NCI-H446 treated with DMSO at 0.1 percent for 48 hours (cell line): ENCODE measurements around the gene SPTLC2.

Experiments used
- DNase-seq: peaks from one replicate; lab custom pipeline; 2025; lab: John Stamatoyannopoulos, UW

The SPTLC2 gene

DNA sequence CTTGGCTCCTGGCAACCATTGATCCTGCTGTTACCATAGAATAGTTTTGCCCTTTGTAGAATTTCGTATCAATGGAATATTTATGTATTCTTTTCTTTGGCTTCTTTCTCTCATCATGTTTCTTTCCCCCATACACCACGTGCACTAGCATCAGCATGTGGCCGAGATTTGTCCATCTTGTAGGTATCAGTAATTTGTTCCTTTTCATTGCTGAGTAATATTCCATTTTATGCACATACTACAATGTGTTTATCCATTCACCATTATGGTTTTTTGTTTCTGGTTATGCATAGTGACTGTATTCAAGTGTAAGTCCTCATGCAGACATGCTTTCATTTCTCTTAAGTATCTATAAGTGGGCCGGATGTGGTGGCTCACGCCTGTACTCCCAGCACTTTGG is 113.3 kb downstream of the SPTLC2 start:
- DNase-seq, result no peak

DNA sequence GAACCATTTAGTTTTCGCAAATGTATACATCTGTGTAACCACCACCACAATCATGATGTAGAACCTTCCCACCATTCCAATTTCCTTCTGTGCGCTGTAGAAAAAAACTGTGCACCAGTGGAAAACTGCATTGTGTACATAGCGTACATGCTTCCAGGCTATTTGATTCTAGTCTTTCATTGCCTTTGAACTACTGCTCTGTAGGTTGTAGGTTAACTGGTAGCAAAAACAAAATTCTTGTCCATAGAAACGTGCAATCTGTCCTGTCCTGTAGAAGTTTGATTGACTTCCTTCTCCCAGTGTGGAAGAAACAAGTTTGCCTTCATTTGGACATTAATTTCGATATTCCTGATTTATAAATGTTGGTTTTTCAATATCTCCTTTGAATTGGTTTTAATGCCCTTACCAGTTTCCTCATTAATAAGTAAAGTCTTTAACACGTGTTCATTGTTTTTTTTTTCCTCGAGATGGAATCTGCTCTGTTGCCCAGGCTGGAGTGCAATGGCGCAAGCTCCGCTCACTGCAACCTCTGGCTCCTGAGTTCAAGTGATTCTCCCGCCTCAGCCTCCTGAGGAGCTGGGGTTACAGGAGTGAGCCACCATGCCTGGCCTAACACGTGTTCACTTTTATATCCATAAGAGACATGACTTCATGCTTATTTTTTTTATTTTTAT is 114.2 kb downstream of the SPTLC2 start:
- DNase-seq, result no peak

DNA sequence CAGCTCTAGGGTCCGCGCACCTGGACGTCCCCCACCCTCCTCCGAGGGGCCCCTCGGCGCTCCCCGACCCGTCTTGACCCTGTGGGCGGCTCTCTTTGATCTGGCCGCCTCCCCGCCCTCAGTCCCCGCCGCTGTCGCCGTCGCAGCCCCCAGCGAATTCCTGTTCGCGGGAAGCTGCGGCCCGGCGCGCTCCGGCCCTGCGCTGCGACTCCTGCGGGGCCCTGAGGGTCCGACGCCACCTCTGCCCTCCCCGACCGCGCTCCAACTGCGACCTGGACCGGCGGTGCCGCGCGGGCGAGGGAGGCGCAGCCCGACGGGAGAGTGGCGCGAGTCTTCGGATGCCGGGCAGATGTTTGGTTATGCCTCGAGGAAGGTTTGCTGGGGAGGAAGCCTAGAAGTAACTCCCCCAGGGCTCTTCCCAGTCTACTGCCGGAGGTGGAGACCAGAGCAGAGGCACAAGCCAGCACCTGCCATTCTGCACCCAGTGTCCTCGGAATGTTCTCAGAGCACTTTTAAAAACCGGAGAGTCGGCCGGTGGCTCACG is 117.4 kb downstream of the SPTLC2 start:
- no peak for DNase-seq

DNA sequence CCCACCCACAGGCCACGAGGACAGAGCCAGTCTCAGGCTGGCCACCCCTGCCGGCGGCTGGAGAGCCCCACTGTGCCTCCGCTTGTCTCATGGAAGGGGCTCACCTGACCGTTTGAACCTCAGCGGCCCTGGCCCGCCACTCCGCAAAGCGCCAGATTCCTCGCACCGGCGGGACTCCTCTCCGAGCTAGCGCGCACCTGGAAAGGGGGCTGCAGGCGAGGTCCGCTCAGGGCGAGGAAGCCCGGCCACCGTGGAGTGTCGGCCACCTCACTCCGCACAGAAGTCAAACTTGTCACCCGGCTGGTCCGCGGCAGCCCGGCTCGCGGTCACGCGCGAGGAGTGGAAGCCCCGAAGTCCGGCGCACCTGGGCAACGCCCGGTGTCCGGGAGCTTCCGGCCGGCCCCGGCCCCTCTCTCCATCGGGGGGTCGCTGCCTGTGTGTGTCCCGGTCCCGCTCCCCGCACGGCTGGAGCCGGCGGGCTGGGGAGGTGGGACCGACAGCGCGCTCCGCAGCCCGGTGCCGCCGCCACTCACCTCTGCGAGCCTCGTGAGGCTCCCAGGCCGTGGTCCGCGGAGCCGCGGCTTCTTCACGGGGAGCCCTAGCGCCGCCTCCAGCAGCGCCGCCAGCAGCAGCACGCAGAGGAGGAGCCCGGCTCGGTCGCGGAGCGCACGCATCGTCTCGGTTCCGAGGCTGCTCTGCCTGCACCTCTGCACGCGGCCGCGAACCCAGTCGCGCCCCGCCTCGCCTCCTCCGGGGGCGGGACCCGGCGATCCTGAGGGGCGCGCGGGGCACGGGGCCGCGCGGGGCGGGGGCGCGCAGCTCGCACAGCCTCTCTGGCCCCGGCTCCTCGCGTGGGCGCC is 118.1 kb downstream of the SPTLC2 start, which contains the start of gene ISM2:
TSS of gene ISM2 (minus strand) at position 697 of the 860 bp plus-strand sequence. CDS start at position 674, 23 bp downstream.
- DNase-seq, result no peak

DNA sequence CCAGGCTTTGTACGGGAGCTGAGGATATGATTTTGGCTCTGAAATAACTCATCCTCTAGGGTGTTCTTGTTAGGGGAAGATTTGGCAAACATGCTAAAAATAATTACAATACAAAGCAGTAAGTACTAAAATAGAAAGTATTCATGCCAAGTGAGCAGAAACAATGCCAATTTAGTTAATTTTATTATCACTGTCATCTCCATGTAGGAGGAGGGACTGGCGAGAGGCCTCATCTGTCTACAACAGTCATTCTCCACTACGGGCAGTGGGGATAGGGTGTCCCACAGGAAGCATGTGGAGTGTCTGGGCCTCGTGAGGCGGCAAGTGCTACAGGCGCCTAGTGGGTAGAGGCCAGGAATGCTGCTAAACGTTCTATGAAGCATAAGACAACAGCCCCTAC is 121.1 kb downstream of the SPTLC2 start:
- no peak for DNase-seq

DNA sequence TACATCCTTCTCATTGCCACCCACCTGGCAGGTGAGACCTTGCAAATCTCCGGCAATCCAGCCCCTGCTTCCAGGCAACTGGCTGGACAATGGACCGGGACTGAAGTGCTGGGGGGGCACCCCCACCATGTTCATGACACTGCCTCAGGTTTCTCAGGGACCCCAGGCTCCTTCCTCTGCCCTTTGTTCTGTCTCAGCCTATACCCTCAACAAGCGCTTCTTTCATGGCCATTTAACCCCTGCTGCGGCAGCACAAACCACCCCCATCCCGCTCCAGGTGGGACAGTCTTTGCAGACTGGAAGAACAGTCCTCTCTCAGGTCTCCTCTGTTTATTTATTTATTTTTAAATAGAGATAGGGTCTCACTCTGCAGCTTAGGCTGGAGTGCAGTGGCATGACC is 125.4 kb downstream of the SPTLC2 start:
- DNase-seq, result no peak

DNA sequence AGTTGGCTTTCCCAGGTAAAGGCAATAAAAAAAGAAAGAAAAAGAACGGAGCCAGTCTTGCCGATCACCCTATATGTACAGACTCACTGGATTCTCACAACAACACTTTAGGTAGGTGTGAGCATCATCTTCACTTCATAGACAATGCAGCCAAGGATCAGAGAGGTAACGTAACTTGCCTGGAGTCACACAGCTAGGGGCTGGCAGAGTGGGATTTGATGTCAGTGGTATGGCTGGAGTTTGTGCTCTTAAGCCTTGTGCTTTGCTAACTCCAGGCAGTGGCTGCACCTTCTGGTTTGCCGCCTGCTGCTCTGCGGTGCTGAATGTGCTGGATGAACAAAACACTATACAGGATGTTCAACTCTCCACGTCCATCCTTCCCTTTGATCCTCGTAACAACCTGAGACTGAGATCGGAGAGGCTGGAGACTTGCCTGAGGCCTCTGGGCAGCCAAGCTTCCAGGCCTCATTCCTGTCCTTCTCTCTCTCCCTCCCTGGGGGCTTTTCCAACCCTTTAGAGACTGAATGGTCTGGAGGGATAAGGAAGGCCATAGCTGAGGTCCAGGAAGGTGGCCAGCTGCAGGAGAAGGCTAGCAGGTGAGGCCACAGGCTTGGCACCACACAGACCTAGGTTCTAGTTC is 126.0 kb downstream of the SPTLC2 start:
- DNase-seq, result no peak

DNA sequence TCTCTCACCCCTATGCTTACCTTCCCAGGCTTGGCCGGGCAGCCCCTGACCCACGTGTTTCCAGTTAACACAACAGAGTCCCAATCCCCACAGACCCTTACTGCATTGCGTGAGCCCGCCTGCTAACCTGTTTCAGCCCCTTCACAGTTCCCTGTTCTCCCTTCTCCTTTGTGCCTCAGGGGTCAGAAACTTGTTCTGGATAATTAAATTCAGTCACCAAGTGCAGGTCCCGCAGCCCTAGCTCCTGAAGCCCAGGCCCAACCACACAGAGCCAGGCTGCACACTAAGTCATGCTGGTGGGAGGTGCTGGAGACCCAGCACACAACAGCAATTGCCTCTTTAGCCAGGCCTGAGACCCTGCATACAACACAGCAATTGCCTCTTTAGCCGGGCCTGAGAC is 127.4 kb downstream of the SPTLC2 start:
- DNase-seq, result no peak

DNA sequence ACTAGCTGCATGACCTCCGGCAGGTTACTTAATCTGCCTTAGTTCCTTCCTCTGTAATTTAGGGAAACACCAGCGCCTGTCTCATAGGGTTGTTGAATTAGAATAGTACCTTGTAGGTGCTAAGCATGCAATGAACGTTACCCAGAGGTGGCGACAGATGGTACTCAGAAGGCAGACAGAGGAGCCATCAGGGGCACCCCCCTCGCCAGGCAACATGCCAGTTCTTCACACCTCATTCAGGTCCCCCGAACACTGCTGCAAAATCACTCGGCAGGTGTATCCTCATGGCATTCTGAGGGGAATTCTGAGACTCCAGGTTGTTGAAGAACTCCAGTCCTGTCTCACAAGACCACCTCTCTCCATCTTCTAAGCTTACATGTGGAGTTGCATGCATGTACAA is 127.9 kb downstream of the SPTLC2 start:
- DNase-seq, result no peak

DNA sequence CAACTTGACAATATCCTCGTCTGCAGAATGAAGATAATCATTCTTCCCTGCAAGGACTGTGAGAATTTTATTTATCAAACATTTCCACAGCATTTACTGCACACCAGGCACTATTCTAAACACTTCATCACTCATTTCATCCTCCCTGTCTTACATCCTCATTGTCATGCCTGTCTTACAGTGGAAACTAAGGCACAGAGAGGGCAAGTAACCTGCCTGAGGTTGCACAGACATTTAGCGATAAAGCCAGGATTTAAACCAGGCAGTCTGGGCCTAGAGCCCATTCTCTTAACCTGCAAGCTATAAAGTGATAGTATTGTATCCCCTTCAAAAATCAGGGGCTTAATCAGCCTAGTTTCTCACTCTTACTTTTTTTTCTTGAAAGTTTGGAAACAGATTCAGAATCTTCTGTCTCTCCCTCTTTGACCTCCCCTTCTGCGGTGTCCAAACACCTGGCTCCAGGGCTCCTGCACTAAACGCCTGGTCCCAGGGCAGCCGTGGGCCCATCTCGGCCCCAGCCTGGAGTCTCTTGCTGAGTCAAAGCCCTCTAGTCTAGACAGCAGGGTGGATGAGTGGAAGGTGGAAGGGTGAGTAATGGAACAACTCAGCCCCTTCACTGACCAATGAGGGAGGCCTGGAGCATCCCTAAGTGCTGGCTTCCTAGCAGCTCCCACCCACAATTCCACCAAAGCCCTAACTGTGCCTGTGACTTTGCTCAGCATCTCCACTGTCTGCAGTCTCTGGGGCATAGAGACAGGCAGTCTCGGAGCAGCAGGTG is 130.3 kb downstream of the SPTLC2 start:
- no peak for DNase-seq

DNA sequence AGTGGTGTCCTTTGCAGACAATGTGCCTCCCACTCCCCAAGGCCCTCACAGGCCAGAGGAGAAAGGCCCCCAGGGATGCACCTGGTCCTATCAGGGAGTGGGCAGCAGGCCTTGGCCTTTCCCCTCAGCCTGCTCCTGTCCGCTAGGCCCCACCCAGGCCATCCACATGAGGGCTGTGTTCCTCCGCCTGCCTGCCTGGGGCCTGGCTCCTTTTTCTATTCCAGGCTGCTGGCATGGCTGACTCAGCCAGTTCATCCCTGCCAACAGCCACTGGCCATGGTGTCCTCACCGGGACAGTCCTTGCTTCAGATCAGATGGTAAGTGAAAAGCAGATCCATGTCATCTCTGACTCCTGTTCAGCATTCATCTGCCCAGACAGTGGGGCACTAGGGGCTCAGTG is 131.2 kb downstream of the SPTLC2 start:
- no peak for DNase-seq

DNA sequence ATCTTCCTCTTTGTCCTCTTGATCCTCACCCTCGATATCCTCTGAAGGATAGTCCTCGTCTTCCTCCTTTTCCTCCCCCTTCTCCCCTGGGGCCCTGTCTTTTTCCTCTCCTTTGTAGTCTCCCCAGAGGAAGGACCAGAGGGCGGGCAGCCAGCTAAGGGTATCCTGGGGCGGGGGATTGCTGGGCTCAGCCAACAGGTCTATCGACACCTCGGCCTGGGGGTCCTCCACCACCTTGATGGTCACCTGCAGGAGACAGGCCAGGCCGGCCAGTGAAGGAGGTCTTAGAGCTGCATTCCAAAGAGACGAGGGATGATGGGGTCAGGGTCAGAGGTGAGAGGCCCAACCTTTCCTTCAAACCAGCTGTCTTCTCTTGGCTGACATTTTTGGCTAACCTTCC is 134.0 kb downstream of the SPTLC2 start:
- no peak for DNase-seq

DNA sequence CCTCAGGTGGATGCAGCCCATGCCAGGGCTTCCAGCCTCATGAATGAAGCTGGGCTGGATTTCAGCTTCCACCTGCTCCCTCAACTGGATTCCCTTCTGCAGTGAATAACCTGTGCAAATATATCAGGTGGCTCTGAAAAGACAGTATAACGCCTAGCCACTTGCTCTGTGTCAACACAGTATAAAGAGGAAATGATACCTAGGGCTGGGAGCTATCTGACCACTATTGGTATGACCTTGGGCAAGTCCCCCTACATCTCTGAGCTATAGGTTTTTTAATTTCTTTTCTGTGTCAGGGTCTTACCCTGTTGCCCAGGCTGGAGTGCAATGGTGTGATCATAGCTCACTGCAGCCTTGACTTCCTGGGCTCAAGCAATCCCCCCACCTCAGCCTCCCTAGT is 137.6 kb downstream of the SPTLC2 start:
- no peak for DNase-seq

DNA sequence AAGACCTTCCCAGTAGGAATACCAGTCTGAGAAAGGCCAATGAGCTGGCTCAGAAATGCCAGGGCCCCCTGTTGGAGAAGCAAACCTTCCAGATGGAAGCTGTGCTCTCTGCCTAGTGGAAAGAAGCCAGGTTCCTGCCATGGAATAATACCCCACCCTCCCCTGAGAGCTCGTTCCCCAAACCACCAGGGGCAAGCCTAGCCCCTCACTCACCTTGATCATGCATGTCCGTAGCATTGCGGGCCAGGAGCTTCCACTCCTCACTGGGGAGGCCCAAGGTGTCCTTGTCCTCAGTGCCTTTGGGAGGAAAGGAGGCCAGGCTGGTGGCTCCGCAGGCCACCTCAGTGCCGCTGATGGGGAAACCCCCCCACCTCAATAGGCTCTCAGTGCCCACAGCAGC is 138.4 kb downstream of the SPTLC2 start:
- no peak for DNase-seq

DNA sequence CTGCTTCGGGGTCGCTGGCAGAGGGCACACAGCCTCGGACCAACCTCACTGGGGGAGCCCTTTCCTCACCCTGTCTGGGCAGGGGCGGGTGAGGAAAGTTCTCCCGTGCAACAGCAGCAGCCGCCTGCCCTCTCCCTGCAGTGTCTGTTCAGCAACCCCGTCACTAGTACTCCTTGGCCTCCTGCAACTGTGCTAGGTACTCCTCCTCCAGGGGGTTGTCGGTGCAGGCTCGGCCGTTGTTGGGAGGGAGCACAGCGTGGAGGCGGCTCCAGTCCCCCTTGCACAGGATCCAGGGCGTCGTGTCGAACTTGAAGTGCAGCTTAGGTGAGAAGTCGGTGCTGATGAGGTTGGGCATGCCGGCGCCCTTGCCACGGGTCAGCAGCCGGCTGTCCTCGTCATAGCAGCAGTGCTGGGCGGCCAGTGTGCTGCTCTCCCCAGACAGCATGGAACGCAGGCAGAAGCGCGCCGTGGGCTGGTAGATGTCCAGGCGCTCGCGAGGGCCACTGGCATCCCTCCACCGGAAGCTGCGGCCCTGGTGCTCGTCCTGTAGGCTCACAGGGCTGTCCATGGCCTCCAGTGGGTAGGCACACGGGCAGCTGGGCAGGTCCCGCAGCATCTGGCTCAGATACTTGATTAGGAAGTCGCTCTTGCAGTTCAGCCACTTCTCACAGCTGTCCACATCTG is 140.9 kb downstream of the SPTLC2 start:
- no peak for DNase-seq

DNA sequence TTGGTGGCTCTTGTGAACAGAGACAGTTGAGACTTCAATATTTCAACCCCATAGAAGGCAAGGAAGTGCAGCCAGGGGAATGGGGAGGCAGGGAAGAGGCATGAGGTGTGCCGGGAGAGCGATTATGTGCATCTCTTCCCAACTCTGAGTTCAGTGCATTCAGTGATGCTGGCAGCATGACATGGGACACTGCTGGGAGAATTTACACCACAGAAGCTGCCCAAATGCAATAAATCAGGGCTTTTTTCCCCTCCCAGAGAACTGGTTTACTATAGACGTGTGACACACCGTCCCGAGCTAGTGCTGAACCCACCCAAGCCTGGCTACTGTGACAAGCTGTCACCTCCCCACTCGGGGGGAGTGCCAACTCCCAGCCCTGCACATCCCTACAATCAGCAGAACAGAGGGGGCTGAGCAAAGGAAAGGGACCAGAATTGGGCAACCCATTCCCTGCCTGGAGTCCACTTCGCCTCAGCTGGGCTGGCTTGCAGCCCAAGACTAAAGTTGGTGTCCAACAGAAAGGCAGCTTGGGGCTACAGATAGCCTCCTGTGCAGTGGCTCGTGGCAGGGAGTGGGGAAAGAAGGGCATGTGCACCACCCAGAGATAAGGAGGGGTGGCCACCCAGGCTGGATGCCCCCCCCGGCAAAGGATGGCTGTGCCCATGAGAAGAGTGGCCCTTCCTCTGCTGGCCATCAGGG is 141.8 kb downstream of the SPTLC2 start:
- DNase-seq, result no peak

DNA sequence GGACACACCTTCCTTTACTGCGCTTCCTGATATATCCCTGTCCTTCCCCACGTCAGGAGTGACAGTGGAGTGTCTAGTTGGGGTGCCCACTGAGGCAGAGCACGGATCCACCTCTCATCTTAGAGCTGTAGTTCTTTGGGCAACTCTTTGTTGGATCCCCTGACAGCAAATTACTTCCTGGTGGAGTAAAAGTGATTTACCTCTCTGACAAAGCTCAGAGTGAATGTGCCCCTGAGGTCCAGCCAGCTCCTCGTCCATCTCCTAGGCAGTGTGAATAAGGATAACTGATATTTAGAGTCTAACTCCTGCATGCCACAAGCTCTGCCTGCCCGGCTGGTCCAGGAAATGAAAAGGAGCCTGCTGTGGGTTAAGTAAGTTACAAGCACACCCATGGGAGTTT is 142.5 kb downstream of the SPTLC2 start:
- DNase-seq, result no peak

DNA sequence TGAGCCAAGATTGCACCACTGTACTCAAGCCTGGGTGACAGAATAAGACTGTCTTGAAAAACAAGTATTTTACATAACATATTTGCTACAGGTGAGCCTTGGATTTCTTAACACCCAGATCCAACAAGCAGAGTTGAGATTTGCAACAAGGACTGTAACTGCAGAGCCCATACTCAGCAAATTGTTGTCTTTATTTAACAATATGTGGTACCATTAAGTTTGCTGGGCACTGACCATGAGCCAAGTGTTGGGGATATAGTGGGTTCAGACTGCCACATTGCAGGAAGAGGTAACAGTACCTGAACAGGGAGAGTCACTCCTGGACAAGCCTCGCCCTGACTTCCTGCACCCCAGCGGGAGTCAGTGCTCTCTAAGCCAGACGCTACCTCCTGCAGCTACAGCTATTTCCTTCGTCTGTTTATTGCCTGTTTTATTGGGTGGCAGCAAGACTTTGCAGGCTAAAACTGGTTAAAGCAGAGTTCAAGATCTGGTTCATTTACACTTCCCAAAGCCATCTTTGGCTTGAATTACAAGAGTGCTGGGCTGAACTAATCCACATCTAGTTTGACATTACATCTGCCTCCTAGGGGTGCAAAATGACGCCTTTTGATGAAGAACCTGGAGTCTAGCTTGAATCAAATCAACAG is 146.1 kb downstream of the SPTLC2 start:
- DNase-seq, result no peak

DNA sequence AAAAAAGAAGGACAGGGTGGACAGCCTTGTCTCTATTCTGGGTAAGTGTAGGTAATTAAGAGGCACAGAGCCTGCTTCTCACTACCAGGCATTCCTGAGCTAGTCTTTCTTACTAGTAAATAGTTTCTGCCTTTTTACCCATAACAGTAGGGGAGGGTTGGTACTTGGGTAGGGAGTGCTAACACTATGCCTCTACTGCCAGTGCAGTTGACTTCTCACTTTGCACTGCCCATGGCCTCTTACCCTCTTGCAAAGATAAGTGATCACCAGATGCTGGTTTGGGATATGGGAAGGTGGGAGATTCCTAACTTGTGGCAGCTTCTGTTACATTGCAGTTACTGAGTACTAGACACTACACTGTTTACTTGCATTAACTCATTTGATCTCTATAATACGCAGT is 146.9 kb downstream of the SPTLC2 start:
- DNase-seq, result no peak

DNA sequence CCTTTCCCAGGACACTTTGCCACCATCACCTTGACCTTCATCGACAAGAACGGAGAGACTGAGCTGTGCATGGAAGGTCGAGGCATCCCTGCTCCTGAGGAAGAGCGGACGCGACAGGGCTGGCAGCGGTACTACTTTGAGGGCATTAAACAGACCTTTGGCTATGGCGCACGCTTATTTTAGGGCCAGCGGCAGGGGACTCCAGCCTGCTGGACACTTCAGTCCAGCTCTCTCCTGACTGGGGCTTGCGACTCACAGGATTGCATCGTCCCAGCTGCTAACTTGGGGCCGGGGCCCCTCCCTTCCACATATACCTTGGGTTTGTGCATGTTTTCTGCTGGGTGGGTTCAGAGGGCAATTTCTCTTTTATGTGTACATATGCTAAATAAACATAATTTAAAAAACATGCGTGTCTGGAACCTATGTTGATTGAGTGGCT is 147.4 kb downstream of the SPTLC2 start:
- DNase-seq, result no peak
